Erythroblast (primary cell): ENCODE measurements around the gene SACS.

ENCODE experiments used
- GATA1 ChIP-seq: IDR thresholded peaks from 2 replicates; pipeline ENCODE4 v1.6.1; 2011; ENCODE audit warnings: low read depth, mild to moderate bottlenecking, control low read depth, low read length, moderate library complexity
- POLR2A ChIP-seq: IDR thresholded peaks from 2 replicates; pipeline ENCODE4 v1.6.1; 2011; ENCODE audit warnings: mild to moderate bottlenecking, low read length

- no peak for TF ChIP-seq POLR2A
- no peak for TF ChIP-seq GATA1
These were observed 50.4 kb downstream of the SACS start for GRCh38 chr13:23383151-23383550.
